Adrenal gland (tissue), 12 donors: ENCODE measurements around the gene SOX10. TPM values are rescaled to one million over a fixed set of nuclear protein-coding genes. Genes with fewer than 3 reads are reported as not detected.

Experiments
- DNase-seq, 7 donors: peaks; one replicate each; pipeline ENCODE4 v3.0.0-alpha.2; 2019 to 2020
- H3K27ac ChIP-seq, 5 donors: fragments of 200-600 bp; sonication (generic) in 4 of 5; 1 replicate in 3 of 5; 2 replicates in 2 of 5; pipeline versions ENCODE4 v1.5.1 to v1.8.0; 2016 to 2020; ENCODE audit warnings: mild to moderate bottlenecking in 1 of 5
- H3K27me3 ChIP-seq: fragments of 200-600 bp; 2 replicates; pipeline ENCODE4 v1.8.0; 2021
- H3K36me3 ChIP-seq, 2 donors: fragments of 200-600 bp; replicated peaks in 1 of 2; 1 replicate in 1 of 2; 2 replicates in 1 of 2; pipeline versions ENCODE4 v1.5.1 to v1.8.0; 2018 to 2022
- H3K4me1 ChIP-seq, 2 donors: fragments of 200-600 bp; replicated peaks in 1 of 2; 1 replicate in 1 of 2; 2 replicates in 1 of 2; pipeline versions ENCODE4 v1.5.1 to v1.8.0; 2018 to 2021
- H3K4me3 ChIP-seq, 4 donors: fragments of 200-600 bp; sonication (generic) in 3 of 4; one replicate each; pipeline ENCODE4 v1.5.1; 2016 to 2018
- H3K9me3 ChIP-seq, 3 donors: fragments of 200-600 bp; sonication (generic) in 1 of 3; replicated peaks in 1 of 3; 1 replicate in 2 of 3; 2 replicates in 1 of 3; pipeline versions ENCODE4 v1.5.1 to v1.8.0; 2016 to 2021
- CTCF ChIP-seq, 6 experiments: fragments of 450-650 bp in 4 of 6; fragments of 200-600 bp in 2 of 6; sonication (generic) in 1 of 6; IDR thresholded peaks; 1 replicate in 5 of 6; 2 replicates in 1 of 6; pipeline versions ENCODE4 v1.5.1 to v1.8.0; 2016 to 2021; ENCODE audit warnings: antibody characterized with exemption in 6 of 6, mild to moderate bottlenecking in 2 of 6, moderate library complexity in 1 of 6
- POLR2A ChIP-seq, 2 donors: fragments of 450-650 bp; IDR thresholded peaks; one replicate each; pipeline ENCODE4 v1.6.1; 2017; ENCODE audit warnings: antibody characterized with exemption in 2 of 2, mild to moderate bottlenecking in 2 of 2, moderate library complexity in 1 of 2
- WGBS, 4 donors: extraction: QIAGEN DNeasy Blood & Tissue Kit in 2 of 4; methylation state at CpG; one replicate each; pipeline versions ENCODE4 v1.1.5 to v1.1.7; 2013 to 2017; 5-methylcytosine and 5-hydroxymethylcytosine counted together
- intact Hi-C, 2 donors: fragments of 100-400 bp; cut with DNase I; formaldehyde crosslinking; loops; one replicate each; pipeline versions ENCODE4 v1.14.1 to v1.15.0; 2022 to 2023
- polyA plus RNA-seq, 3 donors: library from polyadenylated mRNA; stranded (reverse); fragments of 200-250 nt in 2 of 3; fragments of 350-450 nt in 1 of 3; fragmentation: Illumina TruSeq in 1 of 3; extraction: RNeasy Lipid Tissue Mini Kit (QIAGEN cat#74804) in 1 of 3; gene quantifications; one replicate each; pipeline ENCODE4 v1.2.3, GENCODE V29; 2013 to 2014
- total RNA-seq, 9 donors: library from RNA; depleted of rRNA in 4 of 9; stranded (reverse); fragments of >200 nt in 4 of 9; fragments of 120-200 nt in 1 of 9; fragmentation: NEBNext Ultra II Directional in 1 of 9; extraction: Animal tissue kit (Norgen Biotek cat#: 25700) in 1 of 9; gene quantifications; one replicate each; pipeline versions ENCODE4 v1.1.0 to v1.2.4, GENCODE V29; 2013 to 2023
- donor health status: healthy with polysubstance abuse.
- donor health status: Bipolar disorder and iron deficiency.
- donor health status: DM: yes; HTN: yes; CAD: no.
- donor health status: DM: no; HTN: no; CAD: no.
- donor health status: DM: no; HTN: no; CAD: no.
- donor health status: DM: yes; HTN: yes; CAD: no.

The SOX10 gene
- total and polyA plus RNA-seq, 12 donors, result 0.16 to 5.4 (median 0.78) TPM; not detected in 1

- TF ChIP-seq POLR2A (IDR thresholded peaks at IDR 0.05) (no peak), CTCF (IDR thresholded peaks at IDR 0.05) (no peak)
- 78 to 87% (median 85%) methylated on average over 6 of the region's 6 CpGs for WGBS, 4 donors
- DNase-seq, result no peak
- Histone ChIP-seq H3K36me3 (no peaks in the 10 kb centered on the region), H3K4me3 (no peak overlapping the region), H3K27me3 (no peaks in the 10 kb centered on the region), H3K27ac (no peak overlapping the region), H3K9me3 (no peaks in the 10 kb centered on the region), H3K4me1 (peaks cover 0 to 2% of the 10 kb centered on the region in 2 donors)
- intact Hi-C loops, result no loop called here
Measured at GRCh38 chr22:38023045-38023444, 38.7 kb upstream of the SOX10 start.

DNA sequence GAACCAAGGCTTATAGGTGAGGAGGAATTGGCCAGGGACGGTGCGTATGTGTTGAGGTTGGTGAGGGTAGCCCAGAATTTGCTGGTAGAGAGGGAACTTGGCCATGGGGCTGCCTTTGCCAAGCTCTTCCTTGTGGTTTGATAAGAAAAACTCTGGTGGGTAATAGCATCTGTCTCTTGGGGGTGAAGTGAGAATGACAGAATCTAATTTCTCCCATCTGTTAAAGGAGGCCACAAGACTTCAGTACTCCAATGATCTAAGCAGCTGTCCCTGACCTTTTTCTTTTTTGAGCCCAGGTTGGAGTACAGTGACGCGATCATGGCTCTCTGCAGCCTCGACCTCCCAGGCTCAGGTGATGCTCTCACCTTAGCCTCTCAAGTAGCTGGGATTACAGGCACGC lies 36.9 kb upstream of the SOX10 start:
- Histone ChIP-seq H3K27me3 (no peaks in the 10 kb centered on the region), H3K36me3 (no peaks in the 10 kb centered on the region), H3K9me3 (no peaks in the 10 kb centered on the region), H3K27ac (no peak overlapping the region), H3K4me1 (peaks cover 17 to 20% of the 10 kb centered on the region in 2 donors), H3K4me3 (no peak overlapping the region)
- 66 to 86% (median 78%) methylated on average over 6 of the region's 6 CpGs for WGBS, 4 donors
- no peak for DNase-seq
- TF ChIP-seq CTCF (IDR thresholded peaks at IDR 0.05) (no peak), POLR2A (IDR thresholded peaks at IDR 0.05) (no peak)
- intact Hi-C loops, result no loop called here

- H3K9me3 ChIP-seq, result no peaks in the 10 kb centered on the region
- H3K4me3 ChIP-seq, result no peak overlapping the region
- no peaks in the 10 kb centered on the region for H3K27me3 ChIP-seq
- 86 to 97% (median 91%) methylated on average over 5 to 19 of the region's 19 CpGs for WGBS, 4 donors
- H3K36me3 ChIP-seq, result no peaks in the 10 kb centered on the region
- peaks cover 17 to 22% of the 10 kb centered on the region in 2 donors for H3K4me1 ChIP-seq
- no peak overlapping the region for H3K27ac ChIP-seq
- no peak for DNase-seq
- TF ChIP-seq POLR2A (IDR thresholded peaks at IDR 0.05) (no peak), CTCF (IDR thresholded peaks at IDR 0.05) (no peak)
- intact Hi-C loops, result no loop called here
Measured at GRCh38 chr22:38018938-38019827, 34.8 kb upstream of the SOX10 start.

- WGBS, 4 donors, result 82 to 89% (median 82%) methylated on average over 11 to 12 of the region's 12 CpGs
- H3K27ac ChIP-seq, result peak overlapping the region in 3 of 5 donors; percentile 45 to 72 (median 65)
- no peaks in the 10 kb centered on the region for H3K9me3 ChIP-seq
- intact Hi-C loops, result no loop called here
- peaks cover 17 to 22% of the 10 kb centered on the region in 2 donors for H3K4me1 ChIP-seq
- no peak for DNase-seq
- H3K27me3 ChIP-seq, result no peaks in the 10 kb centered on the region
- no peak for TF ChIP-seq POLR2A (IDR thresholded peaks at IDR 0.05)
- TF ChIP-seq CTCF (IDR thresholded peaks at IDR 0.05), result no peak
- H3K36me3 ChIP-seq, result no peaks in the 10 kb centered on the region
- no peak overlapping the region for H3K4me3 ChIP-seq
Measured at GRCh38 chr22:38017939-38018885, 33.9 kb upstream of the SOX10 start.
